Measurements from ENCODE around the gene APBB1IP.

DNA sequence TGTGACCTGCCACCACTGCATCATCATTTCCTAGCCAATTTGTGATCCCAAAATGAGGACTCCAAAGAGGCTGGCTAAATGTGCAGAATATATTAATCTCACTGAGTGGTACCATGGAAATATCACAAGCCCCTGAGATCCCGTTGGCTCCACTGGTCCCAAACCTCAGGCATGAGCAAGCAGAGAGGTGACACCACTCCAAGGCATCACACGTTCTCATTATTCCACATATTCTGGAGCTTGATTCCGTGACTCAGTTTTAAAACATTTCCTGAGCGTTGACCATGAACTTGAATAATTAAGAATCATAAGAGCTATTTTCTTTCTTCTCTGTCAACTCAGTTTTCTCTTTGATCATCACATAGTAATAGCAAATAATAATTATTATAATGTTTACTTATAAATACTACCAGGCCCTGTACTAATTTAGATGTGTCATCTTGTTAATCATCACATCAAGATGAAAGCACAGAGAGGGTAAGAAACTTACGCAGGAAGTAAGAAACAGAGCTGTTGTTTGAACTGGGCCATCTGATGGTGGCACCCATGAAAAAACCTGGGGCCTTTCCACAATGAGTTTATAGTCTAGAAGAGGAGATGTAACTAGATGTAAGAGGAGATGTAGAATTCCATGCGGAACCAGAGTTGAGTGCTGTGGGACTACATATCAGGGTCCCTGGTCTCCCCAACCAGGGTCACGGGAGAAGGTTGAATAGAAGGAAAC lies 3.5 kb downstream of the APBB1IP start:
- TF ChIP-seq, protein P1, sequence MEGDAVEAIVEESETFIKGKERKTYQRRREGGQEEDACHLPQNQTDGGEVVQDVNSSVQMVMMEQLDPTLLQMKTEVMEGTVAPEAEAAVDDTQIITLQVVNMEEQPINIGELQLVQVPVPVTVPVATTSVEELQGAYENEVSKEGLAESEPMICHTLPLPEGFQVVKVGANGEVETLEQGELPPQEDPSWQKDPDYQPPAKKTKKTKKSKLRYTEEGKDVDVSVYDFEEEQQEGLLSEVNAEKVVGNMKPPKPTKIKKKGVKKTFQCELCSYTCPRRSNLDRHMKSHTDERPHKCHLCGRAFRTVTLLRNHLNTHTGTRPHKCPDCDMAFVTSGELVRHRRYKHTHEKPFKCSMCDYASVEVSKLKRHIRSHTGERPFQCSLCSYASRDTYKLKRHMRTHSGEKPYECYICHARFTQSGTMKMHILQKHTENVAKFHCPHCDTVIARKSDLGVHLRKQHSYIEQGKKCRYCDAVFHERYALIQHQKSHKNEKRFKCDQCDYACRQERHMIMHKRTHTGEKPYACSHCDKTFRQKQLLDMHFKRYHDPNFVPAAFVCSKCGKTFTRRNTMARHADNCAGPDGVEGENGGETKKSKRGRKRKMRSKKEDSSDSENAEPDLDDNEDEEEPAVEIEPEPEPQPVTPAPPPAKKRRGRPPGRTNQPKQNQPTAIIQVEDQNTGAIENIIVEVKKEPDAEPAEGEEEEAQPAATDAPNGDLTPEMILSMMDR (IDR thresholded peaks at IDR 0.05), result no peak
- TF ChIP-seq POLR2A (IDR thresholded peaks at IDR 0.05), result no peak
